ENCODE data around the gene COL23A1.
"Not testable (repeated sequence)": the region's sequence is repeated elsewhere in the genome, so short reads cannot be mapped to it uniquely, and the experiment has no call there.

COL23A1 gene

DNA sequence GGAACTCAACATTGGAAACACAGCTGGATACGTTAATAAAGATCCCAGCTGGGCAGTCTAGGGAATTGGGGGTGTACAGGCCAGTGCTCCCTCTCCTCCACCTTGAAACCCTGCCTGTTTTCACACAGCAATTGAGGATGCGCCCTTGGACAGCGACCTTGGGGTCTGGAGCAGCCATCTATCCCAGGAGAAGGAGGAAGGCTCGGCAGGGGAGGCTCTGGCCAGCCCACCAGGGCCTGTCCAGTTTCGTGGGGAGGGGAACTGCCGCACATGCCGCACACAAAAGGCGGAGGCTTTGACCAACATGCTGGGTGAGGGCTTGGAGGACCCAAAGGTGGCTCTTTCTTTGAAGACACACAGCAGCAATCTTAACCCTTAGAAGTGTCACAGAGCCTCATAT, 1.4 kb downstream of the COL23A1 start:
- no peak for DNase-seq (ENCODE audit: low read depth)

DNA sequence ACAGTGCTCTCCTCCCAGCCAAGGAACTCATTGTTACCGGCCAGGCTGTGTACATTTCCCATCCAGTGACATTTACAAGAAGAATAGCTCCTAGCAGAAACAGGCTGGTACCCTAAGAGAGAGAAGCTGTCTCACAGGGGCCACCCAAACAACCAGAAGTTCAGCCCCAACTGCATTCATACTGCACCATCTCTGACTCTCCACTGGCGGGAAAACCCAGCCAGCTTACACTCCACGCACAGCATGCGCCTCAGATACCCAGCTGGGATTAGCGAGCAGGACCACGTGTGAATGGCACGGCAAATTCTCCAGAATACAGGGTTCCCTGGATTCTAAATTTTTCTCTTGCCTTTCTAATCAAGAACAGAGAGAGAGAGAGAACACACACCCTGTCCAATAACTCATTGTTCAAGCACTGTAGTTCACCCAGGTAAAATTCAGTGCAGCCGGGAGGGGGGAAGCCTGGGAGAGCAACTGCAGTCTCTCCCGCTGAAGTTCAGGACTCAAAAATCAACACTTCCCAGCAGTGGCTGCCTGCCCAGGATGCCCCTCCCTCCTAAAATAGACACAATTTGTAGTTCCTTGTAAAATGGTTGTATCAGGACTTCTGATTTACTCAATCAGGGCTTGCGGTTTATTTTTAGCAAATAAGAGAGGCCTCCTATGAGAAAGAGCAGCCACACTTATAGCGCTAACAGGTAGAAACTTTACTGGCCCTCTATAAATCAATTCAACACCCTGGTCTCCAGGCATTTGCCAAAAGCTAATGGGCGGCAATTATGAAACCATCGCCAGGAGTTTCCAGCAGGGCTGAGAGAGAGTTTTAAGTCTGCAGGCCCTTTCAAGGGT, 2.2 kb downstream of the COL23A1 start:
- no peak for DNase-seq (ENCODE audit: low read depth)

DNA sequence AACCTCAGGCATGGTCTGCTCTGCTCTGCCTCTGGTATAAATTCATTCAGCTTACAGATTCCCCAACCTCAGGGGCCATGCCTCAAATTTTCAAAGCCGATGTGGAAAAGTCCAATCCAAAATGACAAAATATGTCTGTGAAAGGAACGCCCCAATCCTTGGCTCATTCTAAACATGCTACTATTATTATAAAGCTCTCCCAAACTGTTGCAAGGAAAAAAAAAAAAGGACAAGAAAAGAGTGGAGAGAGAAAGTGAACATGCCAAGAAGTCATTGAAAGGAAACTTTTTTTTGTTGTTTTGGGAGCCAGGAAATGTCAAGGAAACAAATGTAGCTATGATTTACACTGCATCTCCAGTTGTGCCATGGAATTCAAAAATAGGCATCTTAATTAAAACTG, 3.8 kb downstream of the COL23A1 start:
- DNase-seq (ENCODE audit: low read depth): no peak

DNA sequence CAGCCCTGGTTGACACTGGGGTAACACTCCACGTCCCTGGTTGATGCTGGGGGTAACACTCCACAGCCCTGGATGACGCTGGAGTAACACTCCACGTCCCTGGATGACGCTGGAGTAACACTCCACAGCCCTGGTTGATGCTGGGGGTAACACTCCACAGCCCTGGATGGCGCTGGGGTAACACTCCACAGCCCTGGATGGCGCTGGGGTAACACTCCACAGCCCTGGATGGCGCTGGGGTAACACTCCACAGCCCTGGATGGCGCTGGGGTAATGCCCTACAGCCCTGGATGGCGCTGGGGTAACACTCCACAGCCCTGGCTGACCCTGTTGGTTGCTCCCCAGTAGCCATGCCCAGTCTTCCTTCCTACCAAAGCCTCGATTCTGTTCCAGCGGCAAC, 4.8 kb downstream of the COL23A1 start:
- DNase-seq (ENCODE audit: low read depth): not testable (repeated sequence)

DNA sequence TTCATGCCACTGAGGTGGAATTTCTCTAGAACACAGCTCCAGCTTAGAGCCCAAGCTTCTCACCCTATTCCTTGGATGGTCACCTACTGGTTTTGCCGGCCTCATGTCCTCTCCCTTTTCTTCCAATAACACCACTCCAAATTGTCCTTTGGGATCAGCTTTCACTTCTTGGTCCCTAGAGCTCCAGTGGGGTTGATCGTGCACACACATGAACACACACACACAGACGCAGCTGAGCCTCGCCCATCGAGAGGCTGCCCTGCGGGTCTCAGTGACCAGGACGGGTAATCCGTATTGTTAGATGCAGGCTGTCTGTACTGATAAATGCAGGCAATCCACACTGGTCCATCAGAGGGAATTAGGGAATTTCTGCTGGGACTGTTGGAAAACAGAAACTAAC, 6.9 kb downstream of the COL23A1 start:
- DNase-seq (ENCODE audit: low read depth): no peak

DNA sequence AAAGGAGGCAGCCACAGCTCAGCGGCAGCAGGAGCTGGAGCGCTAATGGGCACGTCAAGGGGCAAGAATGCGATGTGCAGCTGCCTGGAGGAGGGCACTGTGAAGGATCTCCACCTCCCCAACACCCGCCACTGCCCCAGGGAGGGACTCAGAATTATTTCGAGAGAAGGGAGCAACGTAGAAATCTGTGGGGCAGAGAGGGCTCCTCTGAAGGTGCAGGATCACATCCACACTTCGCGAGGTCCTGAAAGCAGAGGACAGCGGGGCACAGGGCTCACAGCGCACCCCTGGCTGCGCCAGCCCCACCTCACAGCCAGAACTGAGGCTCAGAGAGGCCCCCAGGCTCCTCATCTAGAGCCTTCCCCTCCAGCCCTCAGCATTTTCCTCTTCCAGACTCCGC, 7.9 kb downstream of the COL23A1 start:
- DNase-seq (ENCODE audit: low read depth): no peak

DNA sequence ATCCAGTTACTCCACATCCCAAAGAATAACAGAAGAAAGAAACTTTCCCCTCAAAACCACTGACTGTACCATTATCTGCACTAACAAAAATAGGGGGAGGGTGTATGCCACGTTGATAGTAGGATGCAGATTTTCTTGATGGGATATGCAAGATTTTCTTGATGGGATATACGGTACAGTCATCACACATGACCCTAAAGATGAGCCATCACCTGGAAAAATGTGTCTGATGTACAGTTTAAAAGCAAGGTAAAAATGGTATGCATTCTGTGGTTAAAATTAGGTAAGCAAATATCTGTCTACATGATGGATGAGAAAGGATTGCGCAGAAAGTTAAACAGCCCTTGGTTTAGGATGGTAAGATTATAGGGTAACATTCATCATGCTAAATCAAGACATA, 8.6 kb downstream of the COL23A1 start:
- DNase-seq (ENCODE audit: low read depth): no peak

DNA sequence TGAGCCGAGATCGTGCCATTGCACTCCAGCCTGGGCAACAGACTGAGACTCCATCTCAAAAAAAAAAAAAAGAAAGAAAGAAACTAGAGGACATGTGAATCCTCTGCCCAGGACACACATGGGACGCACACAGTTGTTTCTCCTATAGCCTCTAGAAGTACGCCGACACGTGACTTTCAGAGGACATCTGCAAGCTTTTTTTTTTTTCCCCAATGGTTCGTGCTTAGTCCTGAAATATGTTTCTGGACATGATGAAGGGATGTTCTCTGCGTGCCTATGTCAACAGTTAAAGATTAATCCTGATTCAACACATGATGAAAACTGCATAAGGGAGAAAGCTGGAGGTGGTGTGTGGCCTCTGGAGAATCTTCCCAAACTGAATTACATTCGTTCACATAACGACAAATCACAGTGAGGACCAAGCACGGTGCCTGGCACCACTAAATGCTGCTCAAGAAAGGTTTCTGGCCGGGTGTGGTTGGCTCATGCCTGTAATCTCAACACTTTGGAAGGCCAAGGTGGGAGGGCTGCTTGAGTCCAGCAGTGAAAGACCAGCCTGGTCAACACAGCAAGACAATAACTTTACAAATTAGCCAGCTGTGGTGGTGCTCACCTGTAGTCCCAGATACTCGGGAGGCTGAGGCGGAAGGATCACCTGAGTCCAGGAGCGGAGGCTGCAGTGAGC, 9.8 kb downstream of the COL23A1 start:
- DNase-seq (ENCODE audit: low read depth): no peak

DNA sequence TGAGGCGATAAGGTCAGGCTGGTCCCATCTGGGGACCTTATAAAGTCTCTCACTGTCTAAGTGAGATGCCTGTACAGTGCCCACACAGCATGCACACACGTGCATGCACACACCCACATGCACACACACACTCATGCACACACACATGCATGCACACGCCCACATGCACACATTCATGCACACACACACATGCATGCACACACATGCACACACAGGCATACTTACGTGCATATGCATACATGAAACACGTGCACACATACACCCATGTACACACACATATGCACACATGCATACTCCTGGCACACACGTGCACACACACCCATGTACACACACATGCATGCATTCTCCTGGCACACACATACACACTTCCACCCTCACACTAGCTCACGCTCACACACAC, 12.2 kb downstream of the COL23A1 start:
- DNase-seq (ENCODE audit: low read depth): no peak

DNA sequence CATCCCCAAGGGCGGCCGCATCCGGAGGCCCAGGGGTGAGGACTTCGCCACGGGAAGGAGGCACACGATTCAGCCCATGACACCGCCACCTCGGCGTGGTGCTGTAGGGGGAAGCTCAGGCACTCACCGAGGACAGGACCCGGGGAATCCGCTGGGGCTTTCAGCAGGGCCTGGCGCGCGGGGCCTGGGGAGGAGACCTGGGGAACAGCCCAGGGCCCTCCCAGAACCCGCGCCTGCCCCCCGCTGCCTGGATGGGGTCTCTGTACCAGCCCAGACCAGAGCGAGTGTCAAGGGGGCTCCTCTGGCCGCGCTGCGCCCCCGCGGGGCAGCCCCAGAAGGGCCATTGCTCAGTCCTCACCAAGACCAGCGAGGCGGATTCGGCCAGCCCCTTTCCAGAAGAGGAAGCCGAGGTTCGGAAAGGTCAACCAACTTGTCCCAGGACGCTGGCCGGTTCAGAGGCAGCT, 12.8 kb downstream of the COL23A1 start:
- no peak for DNase-seq (ENCODE audit: low read depth)

DNA sequence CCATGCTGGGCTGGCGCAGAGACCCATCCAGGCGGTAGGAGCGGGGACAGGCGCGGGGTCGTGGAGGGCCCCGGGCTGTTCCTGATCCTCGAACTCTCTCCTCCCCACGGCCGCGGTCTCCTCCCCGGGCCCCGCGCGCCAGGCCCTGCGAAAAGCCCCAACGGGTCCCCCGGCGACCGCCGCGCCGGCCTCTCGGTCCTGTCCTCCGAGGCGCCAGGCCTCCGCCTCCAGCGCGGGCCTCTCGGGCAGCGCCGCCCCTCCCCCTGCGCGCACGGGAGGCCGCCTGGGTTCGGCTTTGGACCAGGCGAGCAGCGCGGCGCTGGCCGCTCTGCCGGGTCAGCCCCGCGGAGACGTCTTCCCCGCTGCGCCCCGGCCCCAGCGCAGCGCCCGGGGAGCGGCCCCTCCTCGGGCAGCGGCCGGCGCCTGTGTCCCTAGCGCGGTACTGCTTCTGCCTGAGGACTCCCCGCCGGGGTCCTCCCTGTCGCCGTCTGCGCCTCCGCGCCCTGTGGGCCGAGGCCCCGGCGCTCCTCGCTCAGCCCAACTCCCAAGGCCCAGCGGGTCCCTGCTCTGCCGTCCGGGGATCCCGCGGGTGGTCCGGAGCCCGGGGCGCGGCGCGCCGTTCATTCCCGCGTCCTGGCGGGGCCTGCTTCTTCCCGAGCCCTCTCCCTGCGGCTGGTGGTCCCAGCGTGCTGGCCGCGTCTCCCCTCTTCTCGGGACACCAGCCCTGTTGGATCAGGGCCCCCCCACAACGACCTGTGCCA, 13.4 kb downstream of the COL23A1 start:
- no peak for DNase-seq (ENCODE audit: low read depth)

DNA sequence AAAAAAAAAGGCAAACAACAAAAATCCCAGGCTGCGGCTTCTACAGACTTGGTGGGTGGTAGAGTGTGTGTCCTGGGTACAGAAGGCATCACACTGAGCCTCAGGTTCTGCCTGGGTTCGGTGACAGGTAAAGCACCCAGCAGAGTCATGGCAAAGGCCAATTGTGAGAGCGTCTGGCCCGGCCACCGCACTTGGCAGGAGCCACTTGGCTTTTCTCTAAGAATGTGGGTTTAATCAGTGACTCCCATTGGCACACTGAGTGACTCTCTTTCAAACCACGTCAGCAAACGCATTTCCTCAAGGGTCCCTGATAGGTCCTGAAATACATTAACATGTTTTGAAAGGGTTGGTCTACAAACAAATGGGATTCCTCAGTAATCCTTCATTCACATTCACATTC, 17.0 kb downstream of the COL23A1 start:
- DNase-seq (ENCODE audit: low read depth): no peak

DNA sequence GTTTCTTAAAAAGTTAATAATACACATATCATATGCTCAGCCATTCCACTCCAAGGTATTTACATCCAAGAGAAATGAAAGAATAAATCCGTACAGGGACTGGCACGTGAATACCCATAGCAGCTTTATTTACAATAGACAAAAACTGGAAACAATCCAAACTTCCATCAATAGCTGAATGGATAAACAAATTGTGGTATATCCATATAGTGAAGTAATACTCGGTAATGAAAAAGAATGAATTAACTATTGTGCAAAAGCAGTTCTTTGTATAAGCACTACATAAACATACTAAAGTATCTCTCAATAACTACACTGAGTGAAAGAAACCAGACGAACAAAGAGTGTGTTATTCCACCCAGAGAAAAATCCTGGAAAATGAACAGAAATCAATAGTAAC, 17.6 kb downstream of the COL23A1 start:
- no peak for DNase-seq (ENCODE audit: low read depth)

DNA sequence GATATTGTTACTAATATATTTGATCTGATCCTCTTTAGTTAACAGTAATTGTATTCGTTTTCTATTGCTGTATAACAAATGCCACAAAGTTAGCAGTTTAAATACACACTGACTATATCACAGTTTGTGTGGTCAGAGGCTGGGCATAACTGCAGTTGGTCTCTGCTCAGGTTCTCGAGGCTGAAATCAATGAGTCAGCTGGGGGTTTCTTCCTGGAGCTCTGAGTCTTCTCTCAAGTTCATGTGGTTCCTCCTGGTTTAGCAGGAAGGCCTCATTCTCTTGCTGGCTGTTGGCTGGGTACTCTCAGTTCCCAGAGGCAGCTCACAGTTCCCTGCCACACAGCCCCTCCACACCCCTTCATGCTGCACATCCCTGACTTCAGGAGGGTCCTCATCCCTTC, 20.7 kb downstream of the COL23A1 start:
- DNase-seq (ENCODE audit: low read depth): no peak

DNA sequence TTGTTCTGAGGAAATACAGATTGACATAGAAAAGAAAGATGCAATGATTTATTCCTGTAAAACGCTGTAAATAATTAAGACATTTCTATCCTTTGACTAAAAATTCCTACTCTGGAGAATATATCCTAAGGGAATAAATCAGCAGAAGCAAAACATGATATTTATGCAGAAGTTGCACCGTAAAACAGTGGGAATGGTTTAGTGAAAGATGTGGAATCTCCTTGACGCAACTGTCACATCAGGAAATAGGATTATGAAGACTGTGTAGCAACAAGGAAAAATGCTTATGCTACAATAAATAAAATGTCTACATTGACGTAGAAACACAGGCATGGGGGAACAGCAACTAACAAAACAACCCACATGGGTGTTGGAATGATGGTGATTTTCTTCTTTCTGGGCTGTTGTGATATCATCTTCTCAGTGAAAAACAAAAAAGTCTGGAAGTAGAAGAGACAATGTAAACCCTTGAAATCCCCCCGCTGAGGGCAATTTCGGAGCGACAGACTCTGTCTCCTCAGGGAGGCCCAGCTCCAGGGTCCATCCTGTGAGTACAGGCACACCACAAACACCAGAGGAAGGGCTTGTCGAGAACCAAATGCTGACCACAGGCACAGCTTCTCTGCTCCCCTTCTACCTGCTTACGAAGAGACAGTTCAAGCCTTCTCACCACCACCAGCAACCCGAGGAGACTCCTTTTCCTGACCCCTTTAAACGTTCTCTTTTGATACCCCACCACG, 25.2 kb downstream of the COL23A1 start:
- DNase-seq (ENCODE audit: low read depth): no peak

DNA sequence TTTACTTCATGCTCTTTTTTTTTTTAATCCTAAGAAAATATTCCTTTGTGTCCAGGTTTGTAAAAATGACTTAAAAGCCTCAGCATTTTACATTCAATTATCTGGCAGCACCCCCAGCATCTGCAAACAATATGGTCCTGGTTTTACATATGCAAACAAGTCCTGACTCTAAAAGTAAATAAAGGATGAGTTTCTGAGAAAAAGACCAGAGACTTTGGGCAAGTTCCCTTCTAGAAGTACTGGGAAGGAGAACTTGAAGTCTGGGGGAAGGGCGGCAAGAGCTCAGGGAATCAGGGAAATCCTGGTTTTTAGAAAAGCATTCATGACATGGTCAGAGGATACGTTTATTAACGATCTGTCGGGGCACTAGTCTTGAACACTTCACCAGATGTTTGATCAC, 25.8 kb downstream of the COL23A1 start:
- DNase-seq (ENCODE audit: low read depth): no peak

DNA sequence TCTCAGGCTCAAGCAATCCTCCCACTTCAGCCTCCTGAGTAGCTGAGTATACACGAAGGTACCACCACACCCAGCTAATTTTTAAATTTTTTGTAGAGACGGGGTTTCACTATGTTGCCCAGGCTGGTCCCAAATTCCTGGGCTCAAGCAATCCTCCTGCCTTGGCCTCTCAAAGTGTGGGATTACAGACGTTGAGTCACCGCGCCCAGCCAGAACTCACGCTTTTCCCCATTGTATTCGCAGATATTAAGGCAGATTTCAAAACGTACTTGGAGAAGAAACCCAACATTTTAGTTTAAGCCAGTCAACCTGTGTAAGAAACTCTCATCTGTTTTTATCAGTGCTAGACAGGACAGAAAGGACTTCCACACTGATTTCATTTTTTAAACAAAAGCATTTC, 26.6 kb downstream of the COL23A1 start:
- no peak for DNase-seq (ENCODE audit: low read depth)

DNA sequence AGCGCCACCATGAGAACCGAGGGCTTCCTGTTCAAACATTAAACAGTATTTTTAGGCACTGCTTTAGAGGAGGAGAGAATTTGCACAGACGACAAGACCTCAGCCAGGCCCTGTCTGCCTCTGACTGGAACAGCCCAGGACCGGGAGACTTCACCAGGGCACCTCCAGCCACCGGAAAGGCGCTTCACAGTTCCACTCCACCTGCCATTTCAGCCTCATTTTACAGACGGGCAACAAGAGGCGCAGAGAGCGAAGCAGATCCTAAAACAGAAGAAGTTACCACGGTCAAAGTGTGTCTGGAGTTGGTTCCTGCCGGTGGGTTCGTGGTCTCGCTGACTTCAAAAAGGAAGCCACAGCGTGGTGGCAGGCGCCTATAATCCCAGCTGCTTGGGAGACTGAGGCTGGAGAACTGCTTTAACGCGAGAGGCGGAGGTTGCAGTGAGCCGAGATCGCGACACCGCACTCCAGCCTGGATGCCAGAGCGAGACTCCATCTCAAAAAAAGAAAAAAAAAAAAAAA, 28.4 kb downstream of the COL23A1 start:
- DNase-seq (ENCODE audit: low read depth): no peak

DNA sequence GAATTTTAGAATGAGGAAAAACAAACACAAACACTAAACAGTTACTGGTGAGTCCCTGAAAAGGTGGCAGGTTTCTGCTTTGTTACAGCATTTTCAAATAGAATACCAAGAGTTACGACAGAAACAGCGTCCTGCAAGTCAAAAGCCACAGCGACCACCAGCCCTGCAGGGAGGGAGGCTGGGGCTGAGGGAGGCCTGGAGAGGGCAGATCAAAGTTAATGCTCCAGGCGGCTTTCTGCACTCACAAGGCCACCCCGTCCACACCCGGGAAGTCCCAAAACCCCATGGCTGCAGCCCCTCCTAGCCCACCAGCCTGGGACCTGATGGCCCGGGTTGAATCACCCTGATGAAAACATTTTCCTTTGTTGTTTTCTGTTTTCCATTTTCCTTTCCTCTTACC, 29.3 kb downstream of the COL23A1 start:
- no peak for DNase-seq (ENCODE audit: low read depth)

DNA sequence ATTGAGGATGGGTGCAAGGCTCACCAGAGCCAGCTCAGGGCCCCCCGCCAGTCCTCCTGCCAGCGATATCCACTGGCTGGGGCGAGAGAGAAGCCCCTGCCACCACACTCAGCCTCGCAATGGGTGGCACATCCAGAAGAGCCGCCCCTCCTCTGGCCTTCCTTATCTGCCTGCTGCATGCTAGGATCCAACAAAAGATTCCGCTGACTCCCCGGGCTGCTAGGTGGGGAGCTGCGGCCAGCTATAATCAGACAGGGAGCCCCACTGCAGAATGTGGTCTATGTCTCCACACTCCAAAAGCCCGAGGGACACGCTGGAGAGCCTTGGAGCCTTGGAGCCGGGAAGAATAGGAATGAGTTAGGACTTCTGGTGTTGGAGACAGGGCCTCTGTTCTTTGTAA, 32.8 kb downstream of the COL23A1 start:
- no peak for DNase-seq (ENCODE audit: low read depth)

DNA sequence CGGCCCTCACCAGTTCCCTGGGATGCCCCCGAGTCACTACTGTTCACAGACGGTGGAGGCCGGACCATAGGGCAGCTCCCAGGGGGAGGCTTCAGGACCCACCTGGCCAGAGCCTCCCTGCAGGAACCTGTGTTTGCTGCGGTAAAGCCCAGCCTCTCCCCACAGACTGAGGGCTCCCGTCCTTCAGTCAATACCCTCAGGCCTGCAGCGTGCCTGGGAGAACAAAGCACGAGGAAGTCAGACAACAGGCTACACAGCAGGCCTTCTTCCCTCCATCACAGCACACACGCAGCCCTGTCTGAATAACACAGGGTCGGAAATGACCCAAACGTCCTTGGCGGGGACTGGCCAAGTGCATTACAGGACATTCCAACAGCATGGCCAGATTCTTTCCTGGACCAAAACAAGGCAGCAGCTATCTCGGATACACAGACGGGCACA, 34.4 kb downstream of the COL23A1 start:
- DNase-seq (ENCODE audit: low read depth): no peak

DNA sequence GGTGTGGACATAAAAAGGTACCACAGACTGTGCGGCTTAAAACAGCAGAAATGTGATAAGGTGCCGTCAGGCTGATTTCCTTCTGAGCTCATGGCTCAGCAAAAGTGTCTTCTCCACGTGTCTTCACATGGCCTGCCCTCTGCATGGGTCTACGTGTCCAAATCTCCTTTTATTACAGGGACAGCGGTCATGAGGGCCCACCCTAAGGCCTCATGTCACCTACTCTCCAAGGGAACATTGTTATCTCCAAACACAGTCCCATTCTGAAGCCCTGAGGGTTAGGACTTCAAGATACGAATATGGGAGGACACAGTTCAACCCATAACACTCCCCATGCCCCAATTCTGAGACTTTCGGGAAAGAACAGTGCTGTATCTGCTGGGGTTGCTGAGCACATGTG, 35.2 kb downstream of the COL23A1 start:
- no peak for DNase-seq (ENCODE audit: low read depth)
